GM12878 (cell line): ENCODE data around the gene KCNMB2. TPM values are rescaled to one million over a fixed set of nuclear protein-coding genes. Genes with fewer than 3 reads are reported as not detected.

Experiments used
- ATAC-seq: fragments of 200-7000 bp; cut with Tn5 transposase; 3 replicates; pipeline ENCODE4 v1.9.1; 2020; ENCODE audit warnings: mild to moderate bottlenecking, moderate library complexity
- BruUV-seq: library from RNA; stranded (reverse); fragments of 400-500 nt; replicated peaks from 2 replicates; lab custom pipeline; 2021; lab: Mats Ljungman, UMichigan
- CTCF ChIA-PET: fragments of 300-600 bp; sonication (Branson Sonifier 250); formaldehyde crosslinking; extraction: SDS; loops from one replicate; lab custom pipeline; 2021; ENCODE audit warnings: inconsistent platforms; lab: Yijun Ruan, JAX
- POLR2A ChIA-PET: fragments of 350-600 bp; formaldehyde crosslinking; extraction: SDS; loops from one replicate; lab custom pipeline; 2021; ENCODE audit warnings: inconsistent platforms; lab: Charles Lee
- RAD21 ChIA-PET: fragments of 300-600 bp; sonication (Branson Sonifier 250); formaldehyde crosslinking; loops from one replicate; lab custom pipeline; 2023; ENCODE audit warnings: antibody characterized with exemption; ENCODE audit not compliant: unreplicated experiment; lab: Charles Lee
- SMC1A ChIA-PET: fragments of 300-600 bp; sonication (Branson Sonifier 250); formaldehyde crosslinking; loops from one replicate; lab custom pipeline; 2023; ENCODE audit not compliant: unreplicated experiment, uncharacterized antibody; lab: Charles Lee
- DNase-seq: peaks from one replicate; pipeline ENCODE4 v3.0.0-alpha.2; 2011; ENCODE audit warnings: low read depth, low spot score
- FAIRE-seq: peaks from 3 replicates; lab custom pipeline; 2011; peaks lifted over from hg19 to GRCh38; lab: Jason Lieb, UNC
- H2AFZ ChIP-seq: 2 replicates; pipeline ENCODE4 v1.6.0; 2011; ENCODE audit warnings: low read depth, low read length, control low read depth; ENCODE audit not compliant: control insufficient read depth
- H3K27ac ChIP-seq: 2 replicates; pipeline ENCODE4 v1.5.1; 2011; ENCODE audit warnings: control low read depth; ENCODE audit not compliant: control insufficient read depth, insufficient read depth
- H3K27me3 ChIP-seq, 2 experiments: replicated peaks in 1 of 2; 2 replicates each; pipeline versions ENCODE4 v1.6.0 to v1.6.1; 2011; ENCODE audit warnings: low read length in 1 of 2; ENCODE audit not compliant: control insufficient read depth in 2 of 2, insufficient read depth in 2 of 2
- H3K36me3 ChIP-seq, 2 experiments: 2 replicates each; pipeline ENCODE4 v1.5.1; 2011; ENCODE audit warnings: low read length in 1 of 2; ENCODE audit not compliant: control insufficient read depth in 2 of 2, insufficient read depth in 2 of 2
- H3K4me1 ChIP-seq: 2 replicates; pipeline ENCODE4 v1.6.1; 2011; ENCODE audit warnings: mild to moderate bottlenecking, low read length, moderate library complexity, mixed read lengths; ENCODE audit not compliant: control insufficient read depth, insufficient read depth
- H3K4me2 ChIP-seq: 2 replicates; pipeline ENCODE4 v1.6.0; 2011; ENCODE audit warnings: control low read depth; ENCODE audit not compliant: control insufficient read depth, insufficient read depth
- H3K4me3 ChIP-seq: fragments of 200-600 bp; sonication (generic); 2 replicates; pipeline ENCODE4 v1.5.1; 2016
- H3K79me2 ChIP-seq: 2 replicates; pipeline ENCODE4 v1.6.0; 2011; ENCODE audit warnings: low read length; ENCODE audit not compliant: control insufficient read depth, insufficient read depth
- H3K9ac ChIP-seq: 2 replicates; pipeline ENCODE4 v1.8.0; 2011; ENCODE audit warnings: low read length, control low read depth, mixed read lengths; ENCODE audit not compliant: control insufficient read depth, insufficient read depth
- H3K9me3 ChIP-seq: replicated peaks from 3 replicates; pipeline ENCODE4 v1.5.1; 2011; ENCODE audit warnings: mild to moderate bottlenecking, low read length; ENCODE audit not compliant: control insufficient read depth, insufficient read depth
- H4K20me1 ChIP-seq: 2 replicates; pipeline ENCODE4 v1.6.0; 2011; ENCODE audit not compliant: control insufficient read depth, insufficient read depth
- BRCA1 ChIP-seq: IDR thresholded peaks from 2 replicates; pipeline ENCODE4 v1.6.1; 2011; ENCODE audit warnings: low read depth, low read length, improper control_type of control experiment
- CBX3 ChIP-seq: fragments of 200-600 bp; sonication (generic); IDR thresholded peaks from 2 replicates; pipeline ENCODE4 v1.6.1; 2016; ENCODE audit warnings: low read depth, borderline replicate concordance
- CBX5 ChIP-seq: sonication (generic); IDR thresholded peaks from 2 replicates; pipeline ENCODE4 v1.6.1; 2016; ENCODE audit warnings: low read depth, moderate library complexity, mild to moderate bottlenecking, inconsistent platforms
- CREB1 ChIP-seq: IDR thresholded peaks from 2 replicates; pipeline ENCODE4 v1.6.1; 2012; ENCODE audit warnings: low read depth, mild to moderate bottlenecking, inconsistent platforms
- CREM ChIP-seq: IDR thresholded peaks from 2 replicates; pipeline ENCODE4 v1.6.1; 2014; ENCODE audit warnings: antibody characterized with exemption, low read depth
- EED ChIP-seq: sonication (generic); IDR thresholded peaks from 2 replicates; pipeline ENCODE4 v1.6.1; 2016; ENCODE audit warnings: antibody characterized with exemption, low read depth
- FOS ChIP-seq: IDR thresholded peaks from 3 replicates; pipeline ENCODE4 v1.6.1; 2011; ENCODE audit warnings: borderline replicate concordance; ENCODE audit not compliant: insufficient read length; ENCODE audit errors: extremely low read depth
- FOXK2 ChIP-seq: fragments of 450-650 bp; IDR thresholded peaks from 2 replicates; pipeline ENCODE4 v1.6.1; 2017; ENCODE audit warnings: mild to moderate bottlenecking, moderate library complexity
- IKZF2 ChIP-seq, 2 experiments: fragments of 450-650 bp; IDR thresholded peaks; 2 replicates each; pipeline ENCODE4 v1.6.1; 2017; ENCODE audit warnings: mild to moderate bottlenecking in 2 of 2, moderate library complexity in 2 of 2
- MTA3 ChIP-seq: IDR thresholded peaks from 2 replicates; pipeline ENCODE4 v1.6.1; 2012; ENCODE audit warnings: low read length, inconsistent platforms, borderline replicate concordance
- NFIC ChIP-seq: IDR thresholded peaks from 2 replicates; pipeline ENCODE4 v1.6.1; 2012; ENCODE audit warnings: low read depth, mild to moderate bottlenecking, inconsistent platforms, low read length, moderate library complexity
- POU2F2 ChIP-seq: IDR thresholded peaks from 3 replicates; pipeline ENCODE4 v1.6.1; 2011; ENCODE audit warnings: low read depth, mild to moderate bottlenecking, low read length, borderline replicate concordance
- RCOR1 ChIP-seq: conservative IDR thresholded peaks from 2 replicates; pipeline ENCODE4 v1.6.1; 2012; ENCODE audit warnings: low read depth, low read length, improper control_type of control experiment
- RFX5 ChIP-seq: IDR thresholded peaks from 2 replicates; pipeline ENCODE4 v1.6.1; 2011; ENCODE audit warnings: low read depth, low read length, improper control_type of control experiment
- SP1 ChIP-seq: IDR thresholded peaks from one replicate; pipeline ENCODE4 v1.6.1; 2011; ENCODE audit warnings: low read depth, low read length
- SREBF2 ChIP-seq: IDR thresholded peaks from 2 replicates; pipeline ENCODE4 v1.6.1; 2012; ENCODE audit warnings: mild to moderate bottlenecking, low read length
- TARDBP ChIP-seq: IDR thresholded peaks from 2 replicates; pipeline ENCODE4 v1.6.1; 2016; ENCODE audit warnings: borderline replicate concordance
- TCF7 ChIP-seq: IDR thresholded peaks from 2 replicates; pipeline ENCODE4 v1.6.1; 2014; ENCODE audit warnings: antibody characterized with exemption, borderline replicate concordance
- ZNF384 ChIP-seq: IDR thresholded peaks from 2 replicates; pipeline ENCODE4 v1.6.1; 2012; ENCODE audit warnings: low read depth, mild to moderate bottlenecking, low read length, improper control_type of control experiment, borderline replicate concordance
- ZZZ3 ChIP-seq: IDR thresholded peaks from 2 replicates; pipeline ENCODE4 v1.6.1; 2011; ENCODE audit warnings: low read depth; ENCODE audit not compliant: control insufficient read depth, insufficient read length
- WGBS: methylation state at CpG from one replicate; pipeline ENCODE4 v1.1.6; 2016; ENCODE audit warnings: low lambda C conversion rate; ENCODE audit not compliant: insufficient replicate concordance, insufficient coverage; ENCODE audit errors: missing lambda C conversion rate; 5-methylcytosine and 5-hydroxymethylcytosine counted together
- in situ Hi-C: fragments of 300-500 bp; cut with MboI; formaldehyde crosslinking; loops from 9 replicates; pipeline ENCODE4 v1.14.3; 2018; ENCODE audit warnings: mixed read lengths
- intact Hi-C: fragments of 100-400 bp; cut with micrococcal nuclease; formaldehyde crosslinking; loops from one replicate; pipeline ENCODE4 v1.14.2; 2022; ENCODE audit not compliant: unreplicated experiment
- polyA plus RNA-seq, 11 experiments: library from polyadenylated mRNA; depleted of rRNA in 4 of 11; unstranded in 6 of 11; stranded (reverse) in 5 of 11; fragments of >200 nt; fragmentation: Nextera tagmentation in 4 of 11; fragmentation: Illumina TruSeq in 1 of 11; extraction: Ambion mirVana in 4 of 11; extraction: Trizol in 1 of 11; gene quantifications; 1 replicate in 1 of 11; 2 replicates in 10 of 11; pipeline versions ENCODE4 v1.2.1 to v1.2.3, GENCODE V29; 2011 to 2016; ENCODE audit warnings: inconsistent platforms in 2 of 11, missing spikeins in 2 of 11, low read depth in 1 of 11
- total RNA-seq, 4 experiments: library from RNA; depleted of rRNA in 3 of 4; stranded (reverse); fragments of >200 nt in 3 of 4; fragmentation: Illumina TruSeq in 1 of 4; extraction: Trizol in 1 of 4; gene quantifications; 2 replicates each; pipeline versions ENCODE4 v1.2.1 to v1.2.3, GENCODE V29; 2013 to 2021
- TF ChIP-seq, protein P1 (sequence below): IDR thresholded peaks from 2 replicates; pipeline ENCODE4 v1.6.1; 2012; ENCODE audit warnings: low read length, inconsistent platforms
- TF ChIP-seq, protein P2 (sequence below): IDR thresholded peaks from 2 replicates; pipeline ENCODE4 v1.6.1; 2012; ENCODE audit warnings: low read depth, low read length, improper control_type of control experiment

The KCNMB2 gene
- total and polyA plus RNA-seq, 10 of the 15 experiments (the other 5 are each of a cell fraction or from before 2014, with no cell fraction given): 0.22 to 18.8 (median 11.0) TPM

DNA sequence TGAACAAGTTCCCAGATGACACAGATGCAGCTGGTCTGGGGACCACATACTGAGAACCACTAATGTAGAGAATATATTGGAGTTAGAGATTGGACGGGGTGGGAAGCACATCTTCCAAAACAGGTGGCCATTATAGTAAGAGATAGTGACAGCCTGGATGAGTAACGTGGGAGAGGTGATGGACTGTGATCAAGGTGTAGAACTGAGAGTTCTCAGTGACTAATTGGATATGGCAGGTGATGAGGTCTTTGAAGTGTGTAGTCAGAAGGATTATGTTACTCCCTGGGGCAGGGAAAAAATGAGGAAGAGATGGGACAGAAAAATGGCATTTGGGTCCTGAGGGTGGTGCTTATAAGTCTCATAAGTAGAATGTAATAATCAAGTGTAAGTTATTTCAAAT lies 66.6 kb downstream of the KCNMB2 start:
- peaks cover 7% of the 10 kb centered on the region for H3K4me1 ChIP-seq
- no peak overlapping the region; the same call in 1 of the 2 replicates for H3K27ac ChIP-seq
- intact Hi-C loops: no loop called here
- no peak overlapping the region for H3K9ac ChIP-seq
- WGBS: 17% methylated on average over 2 of the region's 2 CpGs
- ChIA-PET RAD21 (no interaction called here), SMC1A (interaction anchor here (0.7 to 1.0 kb wide), 2 partner anchors 148 to 233 kb away, joined by 3 read pairs; no protein-coding TSS in a partner anchor), CTCF (no interaction called here), POLR2A (no interaction called here)
- no peaks in the 10 kb centered on the region; the same call in none of the 2 replicates for H3K79me2 ChIP-seq
- no peak overlapping the region for H3K4me2 ChIP-seq
- no peak for DNase-seq
- FAIRE-seq: no peak
- ATAC-seq: no peak
- H3K9me3 ChIP-seq: no peaks in the 10 kb centered on the region; the same call in 2 of the 3 replicates
- H2AFZ ChIP-seq: peak overlapping the region; percentile 3
- H4K20me1 ChIP-seq: no peaks in the 10 kb centered on the region
- 0 out of 2 replicates have a peak, but pooled peaks have one; percentile 26 for TF ChIP-seq MTA3
- no peak for TF ChIP-seq CREM
- TF ChIP-seq BRCA1: no peak
- TF ChIP-seq SP1: no peak
- peak; percentile 73 for TF ChIP-seq TCF7
- TF ChIP-seq FOS: no peak
- peak; percentile 87 for TF ChIP-seq EED
- TF ChIP-seq TARDBP: no peak
- TF ChIP-seq CBX3: no peak
- peak in 1 of 2 experiments; percentile 31; a peak in 2 of 4 replicates for TF ChIP-seq IKZF2 (IDR thresholded peaks at IDR 0.05)
- TF ChIP-seq, protein P1, sequence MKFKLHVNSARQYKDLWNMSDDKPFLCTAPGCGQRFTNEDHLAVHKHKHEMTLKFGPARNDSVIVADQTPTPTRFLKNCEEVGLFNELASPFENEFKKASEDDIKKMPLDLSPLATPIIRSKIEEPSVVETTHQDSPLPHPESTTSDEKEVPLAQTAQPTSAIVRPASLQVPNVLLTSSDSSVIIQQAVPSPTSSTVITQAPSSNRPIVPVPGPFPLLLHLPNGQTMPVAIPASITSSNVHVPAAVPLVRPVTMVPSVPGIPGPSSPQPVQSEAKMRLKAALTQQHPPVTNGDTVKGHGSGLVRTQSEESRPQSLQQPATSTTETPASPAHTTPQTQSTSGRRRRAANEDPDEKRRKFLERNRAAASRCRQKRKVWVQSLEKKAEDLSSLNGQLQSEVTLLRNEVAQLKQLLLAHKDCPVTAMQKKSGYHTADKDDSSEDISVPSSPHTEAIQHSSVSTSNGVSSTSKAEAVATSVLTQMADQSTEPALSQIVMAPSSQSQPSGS: peak; percentile 54; the same call in 1 of the 2 replicates
- no peak for TF ChIP-seq POU2F2
- TF ChIP-seq, protein P2, sequence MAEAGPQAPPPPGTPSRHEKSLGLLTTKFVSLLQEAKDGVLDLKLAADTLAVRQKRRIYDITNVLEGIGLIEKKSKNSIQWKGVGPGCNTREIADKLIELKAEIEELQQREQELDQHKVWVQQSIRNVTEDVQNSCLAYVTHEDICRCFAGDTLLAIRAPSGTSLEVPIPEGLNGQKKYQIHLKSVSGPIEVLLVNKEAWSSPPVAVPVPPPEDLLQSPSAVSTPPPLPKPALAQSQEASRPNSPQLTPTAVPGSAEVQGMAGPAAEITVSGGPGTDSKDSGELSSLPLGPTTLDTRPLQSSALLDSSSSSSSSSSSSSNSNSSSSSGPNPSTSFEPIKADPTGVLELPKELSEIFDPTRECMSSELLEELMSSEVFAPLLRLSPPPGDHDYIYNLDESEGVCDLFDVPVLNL: no peak
- TF ChIP-seq ZNF384: no peak
- no peak for TF ChIP-seq ZZZ3
- no peak for TF ChIP-seq RCOR1
- TF ChIP-seq CBX5: no peak
- TF ChIP-seq RFX5: no peak
- no peak for TF ChIP-seq FOXK2
- TF ChIP-seq CREB1: 0 out of 2 replicates have a peak, but pooled peaks have one; percentile 17
- no peak for TF ChIP-seq SREBF2
- peak; percentile 66; the same call in 1 of the 2 replicates for TF ChIP-seq NFIC
- in situ Hi-C loops: no loop called here
- BruUV-seq: no TSS peak
- H3K36me3 ChIP-seq: no peaks in the 10 kb centered on the region
- H3K4me3 ChIP-seq: no peak overlapping the region
- no peaks in the 10 kb centered on the region for H3K27me3 ChIP-seq
